Cardiac septum (tissue), 1 donor: Measurements from ENCODE around the gene TRIM56. TPM values are rescaled to one million over a fixed set of nuclear protein-coding genes. Genes with fewer than 3 reads are reported as not detected.
"Not testable (repeated sequence)": the region's sequence is repeated elsewhere in the genome, so short reads cannot be mapped to it uniquely, and the experiment has no call there.

Source experiments
- DNase-seq: peaks from one replicate; pipeline ENCODE4 v3.0.0-alpha.2; 2020; ENCODE audit warnings: low spot score
- intact Hi-C: fragments of 100-400 bp; cut with DNase I; formaldehyde crosslinking; loops from one replicate; pipeline ENCODE4 v1.14.0; 2022
- total RNA-seq: library from RNA; stranded (reverse); fragmentation: NEBNext Ultra II Directional; extraction: Animal tissue kit (Norgen Biotek cat#: 25700); gene quantifications from one replicate; pipeline ENCODE4 v1.2.1, GENCODE V29; 2021
- donor health status: DM: no; HTN: no; CAD: no.

Gene TRIM56
- total RNA-seq, 1 donor from 2014 or later = 16.6 TPM

- no peak for DNase-seq
- intact Hi-C loops = no loop called here
Measured at GRCh38 chr7:101088858-101089529, 3.7 kb downstream of the TRIM56 start.

- intact Hi-C loops = no loop called here
- DNase-seq = no peak
Measured at GRCh38 chr7:101089876-101090275, 4.6 kb downstream of the TRIM56 start.

- intact Hi-C loops, DNase-seq: not testable (repeated sequence)
Measured at GRCh38 chr7:101092266-101092905, 7.1 kb downstream of the TRIM56 start.

GRCh38 chr7:101093906-101094305, 8.6 kb downstream of the TRIM56 start:
- intact Hi-C loops = no loop called here
- no peak for DNase-seq

- intact Hi-C loops = no loop called here
- DNase-seq = no peak
Measured at GRCh38 chr7:101094376-101094775, 9.1 kb downstream of the TRIM56 start.

- intact Hi-C loops = loop anchor here (1.0 kb wide), 1 partner anchor 43 kb away; no protein-coding TSS in a partner anchor
Measured at GRCh38 chr7:101094791-101095375, 9.6 kb downstream of the TRIM56 start.

GRCh38 chr7:101096331-101096956, 11.2 kb downstream of the TRIM56 start:
- DNase-seq = no peak
- intact Hi-C loops = no loop called here

More at GRCh38 chr7:101094791-101095375, 9.6 kb downstream of the TRIM56 start:
- no peak for DNase-seq

GRCh38 chr7:101096957-101097347, 11.7 kb downstream of the TRIM56 start:
- intact Hi-C loops = no loop called here
- no peak for DNase-seq

- intact Hi-C loops = no loop called here
Measured at GRCh38 chr7:101097561-101097960, 12.3 kb downstream of the TRIM56 start.

GRCh38 chr7:101099969-101100781, 14.9 kb downstream of the TRIM56 start:
- intact Hi-C loops = loop anchor here (2.0 kb wide), 1 partner anchor 17 kb away; no protein-coding TSS in a partner anchor
- peak; percentile 95 for DNase-seq

More at GRCh38 chr7:101097561-101097960, 12.3 kb downstream of the TRIM56 start:
- DNase-seq = no peak

- DNase-seq = no peak
- intact Hi-C loops = loop anchor here (2.0 kb wide), 1 partner anchor 16 kb away; no protein-coding TSS in a partner anchor
Measured at GRCh38 chr7:101100858-101101847, 15.9 kb downstream of the TRIM56 start.

GRCh38 chr7:101102026-101102425, 16.7 kb downstream of the TRIM56 start:
- no peak for DNase-seq
- intact Hi-C loops = no loop called here

- DNase-seq, intact Hi-C loops: not testable (repeated sequence)
Measured at GRCh38 chr7:101103701-101104100, 18.4 kb downstream of the TRIM56 start.

GRCh38 chr7:101104193-101104713, 19.0 kb downstream of the TRIM56 start:
- DNase-seq = no peak
- intact Hi-C loops = no loop called here

GRCh38 chr7:101104799-101105198, 19.5 kb downstream of the TRIM56 start:
- intact Hi-C loops = no loop called here

GRCh38 chr7:101105248-101105647, 20.0 kb downstream of the TRIM56 start:
- DNase-seq, intact Hi-C loops: not testable (repeated sequence)

More at GRCh38 chr7:101104799-101105198, 19.5 kb downstream of the TRIM56 start:
- DNase-seq = no peak

- intact Hi-C loops = no loop called here
- no peak for DNase-seq
Measured at GRCh38 chr7:101106386-101106785, 21.1 kb downstream of the TRIM56 start.

- DNase-seq = peak; percentile 81
- intact Hi-C loops = no loop called here
Measured at GRCh38 chr7:101108330-101108857, 23.1 kb downstream of the TRIM56 start.
